B cell (primary cell): ENCODE data around the gene P2RY6. TPM values are rescaled to one million over a fixed set of nuclear protein-coding genes. Genes with fewer than 3 reads are reported as not detected.

Experiments
- ATAC-seq: fragments of 200-7000 bp; cut with Tn5 transposase; one replicate; pipeline ENCODE4 v1.10.0; 2021; ENCODE audit warnings: low read depth, mild to moderate bottlenecking, moderate number of reproducible peaks, moderate library complexity
- CTCF ChIA-PET: fragments of 350-600 bp; sonication (Branson Sonifier 250); formaldehyde crosslinking; loops from one replicate; lab custom pipeline; 2021; ENCODE audit warnings: antibody characterized with exemption, inconsistent platforms; lab: Charles Lee
- POLR2A ChIA-PET: fragments of 350-600 bp; sonication (Branson Sonifier 250); formaldehyde crosslinking; loops from one replicate; lab custom pipeline; 2021; ENCODE audit warnings: antibody characterized with exemption; lab: Charles Lee
- DNase-seq: peaks from one replicate; pipeline ENCODE4 v3.0.0; 2013
- H2AFZ ChIP-seq: 2 replicates; pipeline ENCODE4 v1.6.1; 2012; ENCODE audit warnings: mild to moderate bottlenecking, low read depth, low read length; ENCODE audit not compliant: insufficient read depth, poor library complexity, severe bottlenecking
- H3K27ac ChIP-seq, 2 donors: 1 replicate in 1 of 2; 2 replicates in 1 of 2; pipeline ENCODE4 v1.5.1; 2012 to 2013; ENCODE audit warnings: low read length in 2 of 2, mild to moderate bottlenecking in 2 of 2, moderate library complexity in 1 of 2
- H3K27me3 ChIP-seq, 4 experiments: fragments of 200-600 bp in 1 of 4; sonication (generic) in 1 of 4; replicated peaks in 1 of 4; 1 replicate in 2 of 4; 2 replicates in 2 of 4; pipeline versions ENCODE4 v1.6.1 to v1.7.0; 2013 to 2016; ENCODE audit warnings: low read length in 3 of 4, mild to moderate bottlenecking in 2 of 4, mixed read lengths in 1 of 4, moderate library complexity in 1 of 4; ENCODE audit not compliant: insufficient read depth in 4 of 4, control insufficient read depth in 3 of 4; ENCODE audit errors: control extremely low read depth in 1 of 4
- H3K36me3 ChIP-seq, 2 experiments: replicated peaks in 1 of 2; 1 replicate in 1 of 2; 2 replicates in 1 of 2; pipeline versions ENCODE4 v1.6.1 to v1.7.1; 2013; ENCODE audit warnings: low read length in 1 of 2; ENCODE audit not compliant: insufficient read depth in 2 of 2, control insufficient read depth in 1 of 2; ENCODE audit errors: control extremely low read depth in 1 of 2, extremely low read depth in 1 of 2
- H3K4me1 ChIP-seq, 2 donors: fragments of 200-600 bp in 1 of 2; sonication (generic) in 1 of 2; 1 replicate in 1 of 2; 2 replicates in 1 of 2; pipeline versions ENCODE4 v1.5.1 to v1.6.1; 2013 to 2017; ENCODE audit warnings: low read length in 2 of 2; ENCODE audit not compliant: control insufficient read depth in 2 of 2, insufficient read depth in 2 of 2
- H3K4me2 ChIP-seq: replicated peaks from 2 replicates; pipeline ENCODE3; 2012; ENCODE audit warnings: mild to moderate bottlenecking, low read depth, low read length; ENCODE audit not compliant: poor library complexity, severe bottlenecking
- H3K4me3 ChIP-seq, 5 experiments: fragments of 200-600 bp in 1 of 5; sonication (generic) in 1 of 5; 1 replicate in 3 of 5; 2 replicates in 2 of 5; pipeline versions ENCODE4 v1.5.1 to v1.7.0; 2011 to 2016; ENCODE audit warnings: low read length in 4 of 5, mild to moderate bottlenecking in 4 of 5, low read depth in 2 of 5, control low read depth in 1 of 5, moderate library complexity in 1 of 5; ENCODE audit not compliant: insufficient read depth in 1 of 5; ENCODE audit errors: control extremely low read depth in 1 of 5, extremely low read depth in 1 of 5
- H3K79me2 ChIP-seq: fragments of 200-600 bp; sonication (generic); one replicate; pipeline ENCODE4 v1.6.0; 2016; ENCODE audit warnings: low read length; ENCODE audit not compliant: control insufficient read depth, insufficient read depth
- H3K9ac ChIP-seq: fragments of 200-600 bp; sonication (generic); 2 replicates; pipeline ENCODE4 v1.6.1; 2017; ENCODE audit warnings: mild to moderate bottlenecking, low read length, moderate library complexity
- H3K9me3 ChIP-seq, 3 donors: one replicate each; pipeline versions ENCODE4 v1.6.1 to v1.7.1; 2013; ENCODE audit warnings: low read length in 2 of 3; ENCODE audit not compliant: control insufficient read depth in 2 of 3, insufficient read depth in 1 of 3; ENCODE audit errors: control extremely low read depth in 1 of 3
- H4K20me1 ChIP-seq: 2 replicates; pipeline ENCODE4 v1.6.0; 2012; ENCODE audit warnings: mild to moderate bottlenecking, low read length; ENCODE audit not compliant: insufficient read depth, control insufficient read depth, poor library complexity, severe bottlenecking
- H3K27ac Mint-ChIP-seq: one replicate; pipeline ENCODE4 v1.8.0; 2021; ENCODE audit warnings: mixed read lengths
- H3K27me3 Mint-ChIP-seq: one replicate; pipeline ENCODE4 v1.8.0; 2021; ENCODE audit warnings: mixed read lengths
- H3K4me1 Mint-ChIP-seq: one replicate; pipeline ENCODE4 v1.8.0; 2021; ENCODE audit warnings: mixed read lengths
- H3K4me3 Mint-ChIP-seq: one replicate; pipeline ENCODE4 v1.8.0; 2021; ENCODE audit warnings: mixed read lengths
- H3K9me3 Mint-ChIP-seq: one replicate; pipeline ENCODE4 v1.8.0; 2022; ENCODE audit warnings: mixed read lengths; ENCODE audit not compliant: insufficient read depth
- CTCF ChIP-seq: fragments of 200-600 bp; IDR thresholded peaks from one replicate; pipeline ENCODE4 v1.8.0; 2022; ENCODE audit warnings: antibody characterized with exemption, mild to moderate bottlenecking
- EZH2 ChIP-seq: IDR thresholded peaks from 2 replicates; pipeline ENCODE4 v1.6.1; 2012; ENCODE audit warnings: borderline replicate concordance, low read depth, mild to moderate bottlenecking, moderate library complexity, low read length; ENCODE audit not compliant: insufficient read depth, poor library complexity, severe bottlenecking
- WGBS: methylation state at CpG from one replicate; pipeline ENCODE4 v1.1.5; 2013; ENCODE audit warnings: missing lambda C conversion rate; ENCODE audit not compliant: insufficient coverage; 5-methylcytosine and 5-hydroxymethylcytosine counted together
- intact Hi-C: fragments of 100-400 bp; cut with micrococcal nuclease; formaldehyde crosslinking; loops from one replicate; pipeline ENCODE4 v1.10.0; 2022
- polyA plus RNA-seq: library from polyadenylated mRNA; depleted of rRNA; stranded (reverse); fragments of >200 nt; gene quantifications from 2 replicates; pipeline ENCODE4 v1.2.3, GENCODE V29; 2012
- total RNA-seq, 2 donors: library from RNA; stranded (reverse); fragments of 120-200 nt in 1 of 2; gene quantifications; 1 replicate in 1 of 2; 2 replicates in 1 of 2; pipeline versions ENCODE4 v1.2.3 to v1.2.4, GENCODE V29; 2013 to 2022

P2RY6 gene
- total and polyA plus RNA-seq, 2 donors (not counting 1 experiment from before 2014, with no cell fraction given), result 0.25 TPM; not detected in 1

- no peak overlapping the region for H2AFZ ChIP-seq
- H3K9me3 ChIP-seq, result no peaks in the 10 kb centered on the region
- intact Hi-C loops, result no loop called here
- 84% methylated on average over 2 of the region's 4 CpGs for WGBS
- ATAC-seq (no peak), DNase-seq (no peak)
- H3K4me3 ChIP-seq, result no peak overlapping the region
- H4K20me1 ChIP-seq, result no peaks in the 10 kb centered on the region
- peaks cover 0 to 2% (median 0%) of the 10 kb centered on the region in 4 experiments for H3K27me3 ChIP-seq
- ChIA-PET POLR2A (no interaction called here), CTCF (interaction anchor here (0.6 to 14.1 kb wide), 8 partner anchors 20 to 410 kb away, joined by 3 to 281 read pairs (median 6); no protein-coding TSS in a partner anchor)
- no peaks in the 10 kb centered on the region for H3K79me2 ChIP-seq
- H3K27me3 Mint-ChIP-seq, result peaks cover 3% of the 10 kb centered on the region
- no peak for TF ChIP-seq CTCF
- TF ChIP-seq EZH2, result no peak
- H3K4me2 ChIP-seq, result no peak overlapping the region
- H3K9me3 Mint-ChIP-seq, result no peaks in the 10 kb centered on the region
- peaks cover 4 to 7% of the 10 kb centered on the region in 2 donors for H3K4me1 ChIP-seq
- H3K27ac Mint-ChIP-seq, result no peak overlapping the region
- H3K36me3 ChIP-seq, result no peaks in the 10 kb centered on the region
- no peak overlapping the region for H3K27ac ChIP-seq
- H3K4me1 Mint-ChIP-seq, result peaks cover 6% of the 10 kb centered on the region
- no peak overlapping the region for H3K4me3 Mint-ChIP-seq
- H3K9ac ChIP-seq, result no peak overlapping the region
Measured at GRCh38 chr11:73241300-73241699, 30.8 kb upstream of the P2RY6 start.

- WGBS, result 36% methylated on average over 10 of the region's 12 CpGs
- H2AFZ ChIP-seq, result peak overlapping the region; percentile 65
- no peak overlapping the region for H3K4me3 Mint-ChIP-seq
- ATAC-seq, result peak; percentile 89
- H3K4me1 ChIP-seq, result peaks cover 4 to 7% of the 10 kb centered on the region in 2 donors
- peaks cover 6% of the 10 kb centered on the region for H3K4me1 Mint-ChIP-seq
- H3K27me3 ChIP-seq, result peaks cover 0 to 2% (median 0%) of the 10 kb centered on the region in 4 experiments
- ChIA-PET CTCF (interaction anchor here (0.7 to 14.1 kb wide), 17 partner anchors 15 to 448 kb away, joined by 3 to 281 read pairs (median 3); partner anchors contain the start of gene STARD10), POLR2A (interaction anchor here (1.6 kb wide), 1 partner anchor 53 kb away, joined by 5 read pairs; no protein-coding TSS in a partner anchor)
- no peaks in the 10 kb centered on the region for H4K20me1 ChIP-seq
- H3K27ac ChIP-seq, result no peak overlapping the region
- no peak overlapping the region for H3K27ac Mint-ChIP-seq
- H3K9me3 ChIP-seq, result no peaks in the 10 kb centered on the region
- H3K4me3 ChIP-seq, result no peak overlapping the region
- H3K27me3 Mint-ChIP-seq, result peaks cover 3% of the 10 kb centered on the region
- H3K9me3 Mint-ChIP-seq, result no peaks in the 10 kb centered on the region
- no peaks in the 10 kb centered on the region for H3K79me2 ChIP-seq
- H3K36me3 ChIP-seq, result no peaks in the 10 kb centered on the region
- intact Hi-C loops, result loop anchor here (1.0 to 2.0 kb wide), 5 partner anchors 46 to 558 kb away; no protein-coding TSS in a partner anchor
- no peak for TF ChIP-seq EZH2
- peak; percentile 79 for TF ChIP-seq CTCF
- no peak overlapping the region for H3K9ac ChIP-seq
- H3K4me2 ChIP-seq, result peak overlapping the region; percentile 57
- peak; percentile 81 for DNase-seq
Measured at GRCh38 chr11:73242251-73243092, 29.7 kb upstream of the P2RY6 start.
